HG03108 (cell line): ENCODE results near the gene CACNA1C.
"Not testable (repeated sequence)": the region's sequence is repeated elsewhere in the genome, so short reads cannot be mapped to it uniquely, and the experiment has no call there.

ENCODE experiments used
- ATAC-seq: cut with Tn5 transposase; IDR thresholded peaks from one replicate; pipeline ENCODE4 v1.9.1; 2021; ENCODE audit warnings: moderate library complexity; ENCODE audit not compliant: unreplicated experiment

The CACNA1C gene

GRCh38 chr12:2677142-2677880 lies 624.5 kb downstream of the CACNA1C start:
- no peak for ATAC-seq

- ATAC-seq: no peak
Measured at GRCh38 chr12:2678426-2678825, 625.6 kb downstream of the CACNA1C start.

DNA sequence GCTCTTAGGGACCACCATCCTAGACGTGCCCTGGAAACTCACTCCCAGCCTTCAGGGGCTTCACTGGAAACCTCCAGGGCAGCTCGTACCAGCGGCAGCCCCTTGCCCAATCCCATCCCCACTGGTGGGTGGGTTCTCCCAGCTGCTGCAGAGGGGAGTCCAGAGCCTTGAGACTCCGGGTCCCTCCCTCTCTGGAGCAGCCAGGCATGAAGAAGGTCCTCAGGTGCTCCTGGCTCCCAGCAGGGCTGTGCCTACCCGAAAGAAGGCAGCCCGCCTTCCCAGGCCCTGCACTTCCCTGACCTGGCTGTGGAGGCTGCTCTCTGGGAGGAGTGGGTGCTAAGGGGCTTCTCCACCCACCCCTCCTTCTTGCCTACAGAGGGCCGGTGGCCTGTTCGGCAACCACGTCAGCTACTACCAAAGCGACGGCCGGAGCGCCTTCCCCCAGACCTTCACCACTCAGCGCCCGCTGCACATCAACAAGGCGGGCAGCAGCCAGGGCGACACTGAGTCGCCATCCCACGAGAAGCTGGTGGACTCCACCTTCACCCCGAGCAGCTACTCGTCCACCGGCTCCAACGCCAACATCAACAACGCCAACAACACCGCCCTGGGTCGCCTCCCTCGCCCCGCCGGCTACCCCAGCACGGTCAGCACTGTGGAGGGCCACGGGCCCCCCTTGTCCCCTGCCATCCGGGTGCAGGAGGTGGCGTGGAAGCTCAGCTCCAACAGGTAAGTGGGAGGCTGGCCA lies 626.5 kb downstream of the CACNA1C start:
- ATAC-seq: no peak

- no peak for ATAC-seq
Measured at GRCh38 chr12:2679816-2680675, 627.3 kb downstream of the CACNA1C start.

GRCh38 chr12:2680676-2681039 lies 627.9 kb downstream of the CACNA1C start:
- ATAC-seq: no peak

DNA sequence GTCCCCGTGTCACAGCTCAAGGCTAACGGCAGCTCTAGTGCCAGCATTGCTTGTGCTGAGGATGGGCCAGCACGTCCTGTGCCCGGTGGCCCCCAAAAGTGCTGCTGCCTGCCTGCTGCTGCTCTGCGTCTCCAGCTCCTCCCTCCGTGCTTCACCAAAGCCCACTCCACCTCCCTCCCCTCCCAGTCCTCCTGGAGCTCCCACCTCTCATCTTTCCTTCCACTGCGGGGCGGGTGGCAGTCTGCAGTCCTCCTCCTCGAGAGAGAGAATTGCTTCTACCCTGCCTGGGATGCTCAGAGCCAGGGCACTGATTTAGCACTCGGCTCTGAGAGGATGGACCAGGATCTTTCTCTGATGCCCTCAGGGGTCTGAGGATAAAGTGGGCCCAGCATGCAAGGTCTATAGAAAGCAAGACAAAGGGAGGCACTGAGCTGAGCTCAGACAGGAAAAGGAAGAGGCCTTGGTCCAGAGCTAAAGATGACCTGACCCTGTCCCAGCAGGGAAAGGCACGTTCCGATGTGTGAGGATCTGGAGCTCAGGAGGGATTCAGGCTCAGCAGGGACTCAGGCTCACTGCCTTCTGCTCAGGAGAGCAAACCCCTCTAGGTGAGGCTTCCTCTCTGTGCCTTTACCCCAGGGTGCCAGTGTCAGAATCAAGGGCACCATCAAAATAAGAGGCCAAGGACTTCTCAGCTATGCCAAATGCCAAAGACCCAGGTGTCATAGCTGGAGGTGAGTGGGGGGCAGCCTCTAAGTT lies 628.8 kb downstream of the CACNA1C start:
- no peak for ATAC-seq

DNA sequence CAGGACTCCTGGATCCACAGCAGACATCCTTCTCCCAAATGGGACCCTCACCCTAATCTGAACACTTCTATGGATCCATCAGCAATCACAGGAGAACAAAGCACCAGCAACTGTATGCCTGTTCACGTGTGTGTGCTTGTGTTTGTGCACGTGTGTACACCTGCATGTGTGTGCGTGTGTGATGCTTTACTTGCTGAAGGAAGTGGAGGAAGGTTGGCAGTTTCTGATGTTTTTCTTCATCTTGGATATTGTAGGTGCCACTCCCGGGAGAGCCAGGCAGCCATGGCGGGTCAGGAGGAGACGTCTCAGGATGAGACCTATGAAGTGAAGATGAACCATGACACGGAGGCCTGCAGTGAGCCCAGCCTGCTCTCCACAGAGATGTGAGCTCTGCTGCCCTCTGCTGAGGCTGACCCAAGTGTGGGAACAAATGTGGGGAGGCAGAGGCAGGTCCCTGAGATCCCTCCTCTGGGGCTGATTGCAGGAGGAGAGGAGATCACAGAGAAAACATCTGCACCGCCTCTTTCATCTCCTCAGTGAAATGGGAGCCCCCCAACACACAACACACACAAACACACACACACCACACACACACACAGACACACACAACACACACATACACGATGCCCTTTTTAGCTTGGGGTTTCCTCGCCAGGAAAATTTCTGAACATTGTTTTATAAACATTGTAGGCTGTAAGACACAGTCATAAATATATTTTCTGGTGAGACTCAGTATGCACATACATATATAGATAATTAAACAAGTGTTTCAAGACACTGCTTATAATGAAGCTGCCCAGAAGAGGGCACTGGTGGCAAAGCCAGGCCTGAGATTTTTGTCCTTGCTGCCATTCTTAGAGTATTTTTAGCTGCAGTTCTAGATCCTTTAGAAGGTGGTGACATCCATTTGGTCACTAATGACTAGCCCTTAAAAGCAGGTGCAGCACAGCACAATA lies 629.8 kb downstream of the CACNA1C start:
- ATAC-seq: no peak

- ATAC-seq: no peak
Measured at GRCh38 chr12:2683283-2684025, 630.7 kb downstream of the CACNA1C start.

- ATAC-seq: not testable (repeated sequence)
Measured at GRCh38 chr12:2684026-2684325, 631.2 kb downstream of the CACNA1C start.

GRCh38 chr12:2685620-2686279 lies 633.0 kb downstream of the CACNA1C start:
- not testable (repeated sequence) for ATAC-seq

DNA sequence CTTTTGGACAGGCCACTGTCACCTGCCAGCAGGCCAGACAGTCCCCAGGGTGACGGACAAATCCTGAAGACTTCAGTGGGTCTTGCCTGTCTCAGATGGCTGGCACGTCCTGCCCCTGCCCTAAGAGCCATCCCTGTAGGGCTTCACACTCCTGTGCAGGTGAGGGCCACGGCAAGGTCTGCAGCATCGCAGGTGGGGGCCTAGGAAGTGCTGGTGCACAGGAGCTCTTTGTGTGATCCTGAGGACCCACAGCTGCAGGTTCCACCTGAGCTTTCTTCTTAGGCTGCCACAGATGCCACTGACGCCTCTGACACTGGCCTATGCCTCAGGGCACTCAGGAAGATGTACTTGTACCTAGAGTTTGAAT lies 633.5 kb downstream of the CACNA1C start:
- no peak for ATAC-seq

- no peak for ATAC-seq
Measured at GRCh38 chr12:2687058-2687457, 634.3 kb downstream of the CACNA1C start.

DNA sequence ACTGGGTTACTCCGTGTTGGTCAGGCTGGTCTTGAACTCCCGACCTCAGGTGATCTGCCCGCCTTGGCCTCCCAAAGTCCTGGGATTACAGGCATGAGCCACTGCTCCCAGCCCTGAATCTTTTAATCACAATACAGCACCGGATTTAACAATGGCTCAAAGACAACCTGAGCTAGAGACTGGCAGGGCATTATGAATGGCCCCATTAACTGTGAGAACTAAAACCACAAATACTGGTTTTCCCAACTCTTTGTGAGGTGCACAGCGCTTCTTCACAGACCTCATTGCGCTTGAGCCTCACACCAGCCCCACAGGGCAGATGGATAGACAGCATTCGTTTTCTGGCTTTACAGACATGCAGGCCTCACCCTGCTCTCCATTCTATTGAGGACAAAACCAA lies 634.9 kb downstream of the CACNA1C start:
- no peak for ATAC-seq

DNA sequence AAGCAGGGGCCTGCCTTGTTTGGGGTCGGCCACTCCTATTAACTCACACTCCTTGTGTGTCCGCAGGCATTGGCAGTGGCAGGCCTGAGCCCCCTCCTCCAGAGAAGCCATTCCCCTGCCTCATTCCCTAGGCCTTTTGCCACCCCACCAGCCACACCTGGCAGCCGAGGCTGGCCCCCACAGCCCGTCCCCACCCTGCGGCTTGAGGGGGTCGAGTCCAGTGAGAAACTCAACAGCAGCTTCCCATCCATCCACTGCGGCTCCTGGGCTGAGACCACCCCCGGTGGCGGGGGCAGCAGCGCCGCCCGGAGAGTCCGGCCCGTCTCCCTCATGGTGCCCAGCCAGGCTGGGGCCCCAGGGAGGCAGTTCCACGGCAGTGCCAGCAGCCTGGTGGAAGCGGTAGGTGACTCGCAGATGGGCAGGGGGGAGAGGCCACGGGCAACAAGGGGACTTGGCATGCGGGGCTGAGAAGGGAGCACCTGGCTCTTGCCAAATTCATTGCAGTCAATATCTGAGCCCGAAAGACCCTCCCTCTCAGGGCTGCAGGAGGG lies 635.7 kb downstream of the CACNA1C start:
- ATAC-seq: no peak

- no peak for ATAC-seq
Measured at GRCh38 chr12:2689393-2689792, 636.6 kb downstream of the CACNA1C start.

- ATAC-seq: no peak
Measured at GRCh38 chr12:2689879-2690278, 637.1 kb downstream of the CACNA1C start.

DNA sequence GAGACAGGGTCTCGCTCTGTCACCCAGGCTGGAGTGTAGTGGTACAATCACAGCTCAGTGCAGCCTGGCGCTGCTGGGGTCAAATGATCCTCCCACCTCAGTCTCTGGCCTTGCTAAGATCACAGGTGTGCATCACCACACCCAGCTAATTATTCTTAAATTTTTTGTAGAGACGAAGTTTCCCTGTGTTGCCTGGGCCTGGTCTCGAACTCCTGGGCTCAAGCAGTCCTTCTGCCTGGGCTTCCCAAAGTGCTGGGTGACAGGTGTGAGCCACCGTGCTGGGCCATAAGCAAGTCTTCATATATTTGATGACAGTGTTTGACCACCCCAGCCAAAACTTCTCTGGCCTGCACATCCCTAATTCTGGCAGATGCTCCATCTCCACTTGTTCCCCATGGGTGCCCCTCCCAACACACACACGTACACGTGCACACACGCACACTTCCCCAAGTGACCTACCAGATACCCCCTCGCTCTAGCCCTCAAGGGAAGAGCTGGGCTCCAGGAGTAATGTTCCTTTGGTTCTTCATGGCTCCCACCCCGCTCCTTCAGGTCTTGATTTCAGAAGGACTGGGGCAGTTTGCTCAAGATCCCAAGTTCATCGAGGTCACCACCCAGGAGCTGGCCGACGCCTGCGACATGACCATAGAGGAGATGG lies 637.7 kb downstream of the CACNA1C start:
- no peak for ATAC-seq

- ATAC-seq: no peak
Measured at GRCh38 chr12:2691006-2691344, 638.2 kb downstream of the CACNA1C start.
